NCI-H524 treated with DMSO at 0.1 percent for 48 hours (cell line): Measurements from ENCODE around the gene LRRTM1.
A peak's percentile ranks its signal among the peaks of the same experiment; 100 is the strongest.

Experiments
- DNase-seq: peaks from one replicate; lab custom pipeline; 2025; lab: John Stamatoyannopoulos, UW

LRRTM1 gene, protein sequence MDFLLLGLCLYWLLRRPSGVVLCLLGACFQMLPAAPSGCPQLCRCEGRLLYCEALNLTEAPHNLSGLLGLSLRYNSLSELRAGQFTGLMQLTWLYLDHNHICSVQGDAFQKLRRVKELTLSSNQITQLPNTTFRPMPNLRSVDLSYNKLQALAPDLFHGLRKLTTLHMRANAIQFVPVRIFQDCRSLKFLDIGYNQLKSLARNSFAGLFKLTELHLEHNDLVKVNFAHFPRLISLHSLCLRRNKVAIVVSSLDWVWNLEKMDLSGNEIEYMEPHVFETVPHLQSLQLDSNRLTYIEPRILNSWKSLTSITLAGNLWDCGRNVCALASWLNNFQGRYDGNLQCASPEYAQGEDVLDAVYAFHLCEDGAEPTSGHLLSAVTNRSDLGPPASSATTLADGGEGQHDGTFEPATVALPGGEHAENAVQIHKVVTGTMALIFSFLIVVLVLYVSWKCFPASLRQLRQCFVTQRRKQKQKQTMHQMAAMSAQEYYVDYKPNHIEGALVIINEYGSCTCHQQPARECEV

GRCh38 chr2:80303909-80304837, at the start of gene LRRTM1:
Gene LRRTM1 (minus strand): TSS chr2:80304752. CDS start chr2:80303819, 933 bp downstream.
- DNase-seq, result no peak

DNA sequence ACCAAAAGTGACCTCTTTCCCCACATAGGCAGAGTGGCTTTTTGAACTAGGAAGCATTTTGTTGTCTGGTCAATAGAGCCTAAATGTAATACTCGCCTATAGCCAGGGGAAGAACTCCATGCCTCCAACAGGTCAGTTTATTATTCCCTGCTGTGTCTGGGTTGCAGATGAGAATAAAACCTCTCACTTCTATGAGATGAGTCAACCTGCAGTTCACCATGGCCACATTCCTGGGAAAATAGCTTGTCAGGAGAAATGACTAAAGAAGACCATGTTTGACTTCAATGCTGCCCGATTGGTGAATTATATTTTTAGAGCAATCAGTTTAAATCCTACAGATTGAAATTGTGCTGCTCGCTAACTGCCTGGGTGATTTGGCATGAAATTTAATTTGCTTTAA, 46.7 kb upstream of the LRRTM1 start:
- DNase-seq, result no peak

DNA sequence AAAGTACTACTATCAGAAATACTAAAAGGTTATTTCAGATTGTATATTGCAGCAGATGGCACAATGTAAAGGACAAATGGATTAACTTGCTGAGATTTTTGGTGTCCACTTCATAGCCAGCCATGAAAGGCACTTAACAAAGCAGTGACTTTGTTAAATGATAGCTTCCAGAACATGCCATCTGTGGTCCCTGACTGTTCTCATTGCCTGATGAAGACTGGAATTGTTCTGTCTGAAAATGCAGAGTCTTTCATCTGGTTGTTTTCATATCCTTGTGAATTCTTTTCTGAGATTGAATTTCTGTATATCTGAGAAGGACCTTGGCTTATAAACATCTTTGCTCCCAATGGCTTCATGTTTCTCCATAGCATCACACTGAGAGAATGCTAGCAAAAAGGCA, 44.4 kb upstream of the LRRTM1 start:
- DNase-seq, result peak; percentile 65

GRCh38 chr2:80348078-80348477, 43.5 kb upstream of the LRRTM1 start:
- no peak for DNase-seq

DNA sequence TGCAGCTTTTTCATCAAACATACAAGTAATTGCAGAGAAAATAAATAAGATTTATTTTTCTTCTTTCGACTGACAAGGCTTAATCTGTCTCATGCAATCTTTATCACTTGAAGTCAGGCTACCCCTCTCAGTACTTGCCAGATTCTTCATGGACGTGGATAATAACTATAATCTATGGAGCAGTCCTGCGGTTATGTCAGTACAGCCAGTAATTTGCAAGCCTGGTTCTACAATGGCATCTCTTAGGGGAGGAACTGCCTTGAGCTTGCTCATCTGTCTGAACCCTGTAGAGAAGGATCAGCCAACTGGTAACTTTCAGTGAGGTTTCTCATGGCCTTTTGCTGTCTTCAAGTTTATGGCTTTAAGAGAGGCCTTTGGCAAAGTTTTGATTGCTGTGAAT, 35.5 kb upstream of the LRRTM1 start:
- DNase-seq, result no peak

DNA sequence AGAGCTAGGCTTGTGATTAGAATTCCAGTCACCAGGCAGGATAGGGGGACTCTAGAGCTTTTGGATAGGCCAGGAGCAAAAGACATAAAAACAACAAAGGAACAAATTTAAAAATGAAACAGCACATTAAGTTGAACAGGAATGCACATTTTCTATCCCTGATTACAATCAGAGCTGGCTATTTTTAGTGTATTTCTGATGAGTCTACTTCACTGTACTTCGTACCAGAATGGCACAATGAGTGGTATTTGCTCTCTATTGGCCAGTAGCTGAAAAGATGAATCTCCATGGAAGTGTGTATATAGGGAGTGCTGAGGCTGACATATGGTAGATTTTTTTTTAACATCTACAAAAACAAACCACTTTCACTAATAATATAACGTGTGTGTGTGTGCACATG, 34.2 kb upstream of the LRRTM1 start:
- no peak for DNase-seq

GRCh38 chr2:80335411-80335810, 30.9 kb upstream of the LRRTM1 start:
- DNase-seq, result no peak

DNA sequence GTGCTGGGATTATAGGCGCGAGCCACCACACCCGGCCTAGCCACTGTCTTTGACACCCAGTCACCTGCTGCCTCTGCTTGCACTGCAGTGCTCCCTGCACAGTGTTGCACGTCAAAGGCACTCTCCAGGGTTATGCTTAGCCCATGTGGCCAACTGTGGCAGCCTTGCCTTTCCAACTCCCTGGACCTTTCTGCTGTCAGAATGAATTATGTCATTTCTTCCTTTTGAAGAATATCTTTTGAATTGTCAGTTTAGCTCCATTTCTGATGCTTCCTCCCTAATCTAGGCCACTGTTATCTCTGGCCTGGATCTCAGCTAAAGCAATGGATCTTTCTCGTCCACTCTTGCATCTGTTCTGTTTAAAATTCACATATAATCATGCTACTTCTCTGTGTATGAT, 29.3 kb upstream of the LRRTM1 start:
- DNase-seq, result no peak

GRCh38 chr2:80330527-80331450, 26.2 kb upstream of the LRRTM1 start:
- no peak for DNase-seq

GRCh38 chr2:80329491-80329890, 24.9 kb upstream of the LRRTM1 start:
- DNase-seq, result no peak

DNA sequence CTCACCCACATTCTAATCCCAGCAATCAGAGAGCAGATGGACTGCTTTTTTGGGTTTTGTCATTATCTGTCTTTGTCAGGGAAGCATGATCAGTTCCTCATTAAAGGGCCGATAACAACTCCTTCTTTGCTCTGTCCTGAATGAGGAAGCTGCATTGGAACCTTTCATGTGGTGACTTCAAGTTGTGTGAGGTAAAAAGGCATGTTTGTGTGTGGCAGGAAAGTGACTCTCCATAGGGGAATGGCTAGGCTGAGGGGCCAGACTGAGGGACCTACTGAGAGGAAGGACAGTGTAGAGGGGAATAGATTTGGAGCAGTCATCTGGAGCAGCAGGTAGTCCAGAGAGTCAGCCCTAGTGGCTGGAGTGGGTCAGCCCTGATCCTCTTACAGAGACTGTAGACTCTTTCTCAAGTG, 23.6 kb upstream of the LRRTM1 start:
- DNase-seq, result no peak

GRCh38 chr2:80326861-80327260, 22.3 kb upstream of the LRRTM1 start:
- no peak for DNase-seq

DNA sequence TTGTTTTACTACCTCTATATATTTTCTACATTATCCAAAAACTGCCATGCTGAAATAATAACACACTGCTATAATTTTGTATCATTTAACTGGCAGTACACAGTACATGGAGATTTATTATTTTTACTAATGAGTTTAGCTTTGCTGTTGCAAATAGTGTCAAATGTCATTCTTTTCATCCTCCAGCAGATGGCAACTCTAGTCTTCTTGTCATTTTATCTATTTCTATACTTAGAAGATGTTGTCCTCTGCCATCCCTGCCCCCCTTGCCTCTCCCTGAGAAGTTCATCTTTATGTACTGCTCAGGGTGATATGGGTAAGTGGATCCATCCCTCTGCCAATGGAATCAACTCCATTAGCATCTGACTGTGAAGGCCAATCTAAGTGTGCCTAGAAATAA, 21.7 kb upstream of the LRRTM1 start:
- peak; percentile 61 for DNase-seq

- DNase-seq, result no peak
These were observed 20.0 kb upstream of the LRRTM1 start for GRCh38 chr2:80324525-80324924.

- DNase-seq, result no peak
These were observed 19.1 kb upstream of the LRRTM1 start for GRCh38 chr2:80323610-80324009.

DNA sequence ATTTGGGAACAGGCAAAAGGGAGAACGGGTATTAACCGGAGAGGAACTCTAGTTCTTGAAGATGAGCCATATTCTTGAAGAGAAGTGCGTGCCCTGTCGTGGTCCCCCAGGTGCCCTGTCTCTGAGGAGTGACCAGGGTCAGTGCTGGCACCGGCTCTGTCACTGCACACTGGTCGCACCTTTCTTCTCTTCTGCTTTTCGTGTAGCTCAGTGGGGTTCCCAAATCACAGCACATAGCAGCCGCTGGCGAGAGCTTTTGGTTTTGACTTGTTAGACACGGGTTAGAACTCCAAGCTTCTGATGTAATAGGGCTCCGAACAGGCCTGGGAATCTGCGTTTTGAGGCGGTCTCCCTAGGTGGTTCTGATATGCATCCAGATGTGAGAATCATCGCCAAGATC, 18.4 kb upstream of the LRRTM1 start:
- no peak for DNase-seq

DNA sequence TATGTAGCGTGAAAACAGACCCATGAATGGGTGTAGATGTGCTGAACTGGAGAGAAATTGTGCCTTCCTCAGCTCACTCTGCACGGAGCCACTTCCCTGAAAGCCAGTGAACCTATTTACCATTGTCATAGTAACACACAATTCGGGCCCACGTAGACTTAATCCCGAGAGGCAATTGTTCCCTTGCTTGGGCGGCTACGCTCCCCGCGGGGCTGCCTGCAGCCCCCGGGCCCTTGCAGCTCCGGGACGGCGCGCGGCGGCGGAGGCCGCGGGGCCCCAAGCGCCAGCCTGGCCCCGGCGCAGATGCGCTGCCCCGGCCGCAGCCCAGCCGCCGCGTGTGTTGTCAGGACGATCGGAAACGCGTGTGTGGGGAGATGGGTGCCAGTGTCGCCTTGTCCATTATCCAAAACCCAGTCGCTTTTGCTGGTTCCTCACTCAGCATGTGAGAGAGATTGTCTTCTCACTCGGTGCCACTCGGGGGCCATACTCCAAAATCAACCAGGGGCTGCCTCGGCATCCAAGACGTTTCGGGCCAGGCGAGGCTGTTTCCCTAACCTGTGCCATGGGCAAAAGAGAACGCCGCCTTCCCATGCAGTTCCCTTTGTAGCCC, 17.9 kb upstream of the LRRTM1 start:
- DNase-seq, result no peak

DNA sequence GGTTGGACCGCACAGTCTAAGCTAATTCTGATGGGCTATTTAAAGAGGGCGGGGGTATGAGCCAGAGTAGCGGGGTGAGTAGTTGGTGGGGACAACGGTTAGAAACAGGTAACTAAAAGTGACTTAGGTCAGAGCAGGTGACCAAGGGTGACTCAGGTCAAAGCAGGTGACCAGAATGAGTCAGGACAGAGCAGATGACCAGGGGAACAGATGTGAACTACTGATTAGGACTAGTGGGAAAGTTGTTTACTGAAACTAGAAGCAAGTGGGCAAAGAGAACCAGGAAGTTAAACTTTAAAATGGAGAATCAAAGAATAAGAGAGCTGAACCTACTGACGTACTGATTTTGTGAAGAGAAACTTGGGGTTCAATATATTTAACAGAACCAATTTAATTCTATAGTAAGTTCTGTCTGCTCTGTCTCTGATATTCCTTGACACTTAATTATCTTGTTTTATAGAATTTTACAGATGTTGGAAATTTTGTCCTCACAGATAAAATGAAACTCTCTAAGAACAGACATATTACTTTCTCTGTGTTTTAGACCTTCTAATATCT, 7.8 kb upstream of the LRRTM1 start:
- no peak for DNase-seq

DNA sequence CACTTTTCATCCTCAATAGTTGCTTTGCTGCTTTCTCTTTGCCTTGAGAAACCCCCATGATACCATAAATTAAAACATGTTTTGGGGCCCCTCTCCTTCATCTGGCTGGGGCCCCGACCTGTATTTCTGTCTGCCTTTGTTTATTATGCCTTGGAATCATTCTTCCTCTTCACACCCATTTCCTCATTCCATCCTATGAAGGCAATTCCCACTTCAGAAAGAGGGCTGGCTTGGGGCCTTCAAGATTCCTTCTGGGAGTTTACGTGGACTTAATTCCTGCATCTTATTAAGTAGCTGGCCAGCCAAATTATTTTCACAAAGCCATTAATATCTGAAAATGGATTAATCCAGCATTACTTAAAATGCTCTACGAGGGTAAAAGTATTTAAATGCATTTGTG, 6.8 kb upstream of the LRRTM1 start:
- no peak for DNase-seq

GRCh38 chr2:80303006-80303908, 1.3 kb downstream of the LRRTM1 start:
- DNase-seq, result no peak
